ENCODE results near the gene CNOT6L.

The CNOT6L gene

GRCh38 chr4:77777135-77777807, 41.9 kb downstream of the CNOT6L start:
- no peak overlapping the region for H3K4me3 ChIP-seq (ENCODE audit: low read depth, low read length)

GRCh38 chr4:77776182-77777134, 42.7 kb downstream of the CNOT6L start:
- in situ Hi-C loops (cut with HindIII; ENCODE audit: low sequenced_read_pairs): no loop called here
- no peak for TF ChIP-seq CTCF (IDR thresholded peaks at IDR 0.05; ENCODE audit: low read depth, low read length, missing control alignments)
- no peak overlapping the region for H3K4me3 ChIP-seq (ENCODE audit: low read depth, low read length)
- peak; percentile 11 for DNase-seq (ENCODE audit: low read depth)

More at GRCh38 chr4:77777135-77777807, 41.9 kb downstream of the CNOT6L start:
- no peak for TF ChIP-seq CTCF (IDR thresholded peaks at IDR 0.05; ENCODE audit: low read depth, low read length, missing control alignments)
- in situ Hi-C loops (cut with HindIII; ENCODE audit: low sequenced_read_pairs): no loop called here
- no peak for DNase-seq (ENCODE audit: low read depth)

GRCh38 chr4:77773101-77773500, 46.1 kb downstream of the CNOT6L start:
- no peak for TF ChIP-seq CTCF (IDR thresholded peaks at IDR 0.05; ENCODE audit: low read depth, low read length, missing control alignments)
- H3K4me3 ChIP-seq (ENCODE audit: low read depth, low read length): no peak overlapping the region
- in situ Hi-C loops (cut with HindIII; ENCODE audit: low sequenced_read_pairs): no loop called here
- no peak for DNase-seq (ENCODE audit: low read depth)

GRCh38 chr4:77771566-77771965, 47.6 kb downstream of the CNOT6L start:
- DNase-seq (ENCODE audit: low read depth): no peak
- H3K4me3 ChIP-seq (ENCODE audit: low read depth, low read length): no peak overlapping the region
- in situ Hi-C loops (cut with HindIII; ENCODE audit: low sequenced_read_pairs): no loop called here
- no peak for TF ChIP-seq CTCF (IDR thresholded peaks at IDR 0.05; ENCODE audit: low read depth, low read length, missing control alignments)

- no peak for DNase-seq (ENCODE audit: low read depth)
- TF ChIP-seq CTCF (IDR thresholded peaks at IDR 0.05; ENCODE audit: low read depth, low read length, missing control alignments): no peak
- in situ Hi-C loops (cut with HindIII; ENCODE audit: low sequenced_read_pairs): no loop called here
- H3K4me3 ChIP-seq (ENCODE audit: low read depth, low read length): no peak overlapping the region
Observed at GRCh38 chr4:77765720-77766119, 53.4 kb downstream of the CNOT6L start.

GRCh38 chr4:77762531-77762930, 56.6 kb downstream of the CNOT6L start:
- TF ChIP-seq CTCF (IDR thresholded peaks at IDR 0.05; ENCODE audit: low read depth, low read length, missing control alignments): no peak
- in situ Hi-C loops (cut with HindIII; ENCODE audit: low sequenced_read_pairs): no loop called here
- DNase-seq (ENCODE audit: low read depth): no peak
- H3K4me3 ChIP-seq (ENCODE audit: low read depth, low read length): no peak overlapping the region
